GM23248 (cell line): ENCODE results near the gene CCDC74A.

Experiments
- EZH2 ChIP-seq: fragments of 200-600 bp; sonication (generic); IDR thresholded peaks from 2 replicates; pipeline ENCODE4 v1.6.1; 2018; ENCODE audit warnings: antibody characterized with exemption, mild to moderate bottlenecking; ENCODE audit not compliant: insufficient read depth, poor library complexity, severe bottlenecking
- EZH2phosphoT487 ChIP-seq: fragments of 200-600 bp; sonication (generic); IDR thresholded peaks from 2 replicates; pipeline ENCODE4 v1.6.1; 2018; ENCODE audit warnings: antibody characterized with exemption, moderate library complexity, mild to moderate bottlenecking, low read depth; ENCODE audit not compliant: insufficient read depth

DNA sequence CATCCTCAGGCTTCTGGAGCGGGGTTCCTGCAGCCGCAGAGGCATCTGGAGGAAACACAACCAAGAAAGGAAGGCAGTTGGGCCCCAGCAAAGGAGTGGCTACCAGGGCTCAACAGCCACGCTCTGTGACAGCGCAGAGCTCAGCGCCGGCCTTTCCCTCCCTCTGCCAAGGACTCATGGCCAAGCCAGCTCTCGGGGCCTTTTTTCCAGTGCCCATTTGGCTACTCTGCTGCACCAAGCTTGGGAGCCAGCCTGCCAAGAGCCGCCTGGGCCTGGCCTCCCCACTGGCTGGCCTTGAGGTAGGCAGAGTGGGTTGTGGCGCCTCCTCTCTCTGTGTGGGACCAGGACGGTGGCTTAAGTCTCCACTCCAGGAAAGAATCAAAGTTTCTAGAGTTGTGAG lies 7.2 kb upstream of the CCDC74A start:
- TF ChIP-seq EZH2 (no peak), EZH2phosphoT487 (no peak)
